GM18873 (cell line): ENCODE measurements around the gene B3GAT3.
"Not testable (repeated sequence)": the region's sequence is repeated elsewhere in the genome, so short reads cannot be mapped to it uniquely, and the experiment has no call there.

ENCODE experiments used
- ATAC-seq: cut with Tn5 transposase; IDR thresholded peaks from one replicate; pipeline ENCODE4 v1.9.1; 2021; ENCODE audit warnings: mild to moderate bottlenecking, moderate library complexity, moderate number of reproducible peaks; ENCODE audit not compliant: unreplicated experiment, low FRiP score

Gene B3GAT3

DNA sequence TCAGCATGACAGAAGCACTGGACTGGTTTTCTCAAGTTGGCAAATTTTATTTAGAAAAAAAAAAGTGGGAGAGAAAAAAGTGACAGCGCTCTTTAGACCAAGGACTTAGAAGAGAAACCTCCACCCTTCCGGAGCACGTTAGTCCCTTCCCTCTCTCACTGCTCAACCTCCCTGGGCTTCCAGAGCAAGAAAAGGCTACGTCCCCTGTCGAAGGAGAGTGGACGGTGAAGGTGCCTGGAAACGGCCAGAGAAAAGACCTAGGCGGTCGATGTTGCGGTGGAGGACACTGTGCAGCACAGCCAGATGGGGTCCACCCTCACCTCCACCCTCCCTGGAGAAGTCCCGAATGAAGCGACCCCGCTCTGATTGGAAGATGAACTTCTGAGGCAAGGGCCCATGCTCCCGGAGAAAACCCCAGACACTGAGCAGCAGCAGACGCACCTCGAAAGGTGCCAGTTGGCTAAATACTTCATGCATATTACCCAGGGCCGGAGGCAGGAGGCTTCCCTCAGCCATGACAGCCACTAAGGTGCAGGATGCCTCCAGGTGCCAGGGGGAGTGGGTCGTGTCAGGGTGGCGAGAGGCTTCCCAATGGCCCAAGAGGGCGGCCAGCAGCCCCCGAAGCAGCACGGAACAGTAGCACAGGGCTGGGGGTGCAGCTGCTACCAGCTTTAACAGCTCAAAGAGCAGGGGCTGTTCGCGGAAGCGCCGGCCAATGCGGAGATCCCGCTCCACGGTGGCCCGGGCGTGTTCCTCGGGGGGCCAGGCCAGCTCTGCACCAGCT, 25.2 kb upstream of the B3GAT3 start:
- ATAC-seq: no peak

DNA sequence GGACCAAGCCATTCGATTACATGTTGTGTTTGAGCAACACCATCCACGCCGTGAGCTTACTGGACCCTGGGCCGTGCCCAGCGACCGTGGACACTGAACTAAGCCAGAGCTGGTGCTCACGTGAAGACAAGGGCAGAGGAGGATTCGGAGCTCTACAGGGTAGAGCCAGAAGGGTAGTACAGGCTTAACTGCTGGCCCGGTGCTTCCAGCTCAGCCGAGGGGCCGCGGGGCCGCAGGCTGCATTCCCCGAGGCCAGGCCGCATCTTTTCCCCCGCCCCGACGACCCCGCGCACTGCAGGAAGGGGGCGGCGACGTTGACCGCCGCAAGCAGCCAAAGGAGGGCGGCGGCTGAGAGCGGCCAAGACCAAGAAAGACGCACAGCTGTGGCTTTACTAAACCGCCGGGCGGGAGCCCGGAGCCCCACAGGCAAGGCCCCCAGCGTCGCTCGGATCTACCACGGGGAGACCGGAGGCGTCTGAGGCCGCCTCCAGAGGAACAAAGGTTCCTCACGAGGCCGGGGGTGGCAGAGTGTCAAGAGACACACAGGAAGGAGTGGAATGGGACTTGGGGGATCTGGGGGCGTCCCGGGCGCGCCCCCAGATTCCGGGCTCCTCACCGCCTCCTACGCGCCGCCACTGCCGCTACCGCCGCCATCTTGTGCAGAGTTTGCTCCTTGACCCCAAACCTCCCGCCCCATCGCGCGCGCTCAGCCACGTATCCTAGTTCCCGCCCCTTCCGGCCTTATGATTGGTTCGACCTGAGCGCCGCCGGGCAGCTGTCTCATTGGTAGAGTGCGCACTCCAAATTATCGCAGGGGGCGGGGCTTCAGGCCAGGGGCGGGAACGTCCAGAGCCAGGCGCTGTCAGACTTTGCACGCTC, 24.4 kb upstream of the B3GAT3 start, which contains the start of gene GANAB:
Gene GANAB, minus strand, starts transcription at position 668 of the 879 bp plus-strand sequence. Its CDS starts 14 bp downstream, at position 654.
- ATAC-seq: peak; percentile 71

DNA sequence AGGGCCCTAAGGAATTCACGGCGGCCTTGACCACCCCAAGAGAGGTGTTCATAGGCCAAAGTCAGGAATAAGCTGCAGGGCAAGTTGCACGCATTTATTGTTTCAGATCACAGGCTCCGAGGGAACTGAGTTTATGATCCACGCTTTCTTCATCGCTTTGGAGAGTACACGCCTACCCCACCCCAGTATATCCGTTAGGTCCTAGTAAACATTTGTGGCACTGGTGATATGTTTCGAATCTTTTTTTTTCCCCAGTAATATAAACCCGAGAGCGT, 23.8 kb upstream of the B3GAT3 start:
- ATAC-seq: no peak

DNA sequence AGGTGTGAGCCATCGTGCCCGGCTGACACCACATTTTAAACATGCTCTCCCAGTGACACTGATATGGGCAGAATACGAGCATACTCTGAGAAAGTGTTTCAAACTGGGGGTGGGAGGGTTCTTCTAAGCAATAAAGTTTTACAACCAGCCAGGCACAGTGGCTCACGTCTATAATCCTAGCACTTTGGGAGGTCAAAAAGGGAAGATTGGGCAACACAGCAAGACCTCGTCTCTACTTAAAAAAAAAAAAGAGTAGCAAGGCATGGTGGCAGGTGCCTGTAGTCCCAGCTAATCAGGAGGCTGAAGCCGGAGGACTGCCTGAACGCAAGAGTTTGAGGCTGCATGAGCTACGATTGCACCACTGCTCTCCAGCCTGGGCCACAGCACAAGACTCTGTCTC, 22.4 kb upstream of the B3GAT3 start:
- no peak for ATAC-seq

DNA sequence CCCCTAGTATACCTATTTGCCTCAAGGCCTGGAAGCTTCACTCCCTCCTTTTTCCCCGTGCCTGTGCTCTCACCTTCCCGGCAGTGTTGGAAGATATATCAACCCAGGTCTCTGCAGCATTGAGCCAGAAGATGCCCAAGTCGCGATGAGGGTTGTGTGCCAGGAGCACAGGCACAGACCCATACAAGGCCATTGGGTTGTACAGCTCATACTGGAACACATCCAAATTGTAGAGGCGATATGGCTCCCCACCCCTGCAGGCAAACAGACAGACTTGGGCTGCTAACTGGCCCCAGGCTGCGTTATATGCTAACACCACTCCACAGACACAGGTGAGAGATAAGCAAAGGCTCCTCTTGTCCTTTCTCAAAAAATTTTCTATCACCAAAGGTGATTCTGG, 10.7 kb upstream of the B3GAT3 start:
- ATAC-seq: no peak

DNA sequence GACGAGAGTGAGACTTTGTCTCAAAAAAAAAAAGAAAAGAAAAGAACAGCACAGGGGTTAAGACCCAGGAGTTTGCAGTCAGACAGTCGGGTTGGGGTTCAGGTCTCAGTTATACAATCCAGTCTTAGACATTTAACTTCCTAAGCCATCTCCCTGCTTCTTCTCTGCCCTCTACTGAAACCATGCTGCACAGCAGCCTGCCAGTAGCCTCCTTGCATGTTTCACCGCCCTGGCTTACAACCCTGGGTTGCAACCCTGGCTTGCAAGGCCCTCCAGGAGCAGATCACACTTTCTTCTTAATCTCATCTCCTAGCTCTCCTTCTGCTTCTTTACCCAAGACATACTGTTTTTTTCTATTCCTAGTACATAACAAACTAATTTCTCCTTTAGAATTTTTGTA, 5.9 kb upstream of the B3GAT3 start:
- no peak for ATAC-seq

DNA sequence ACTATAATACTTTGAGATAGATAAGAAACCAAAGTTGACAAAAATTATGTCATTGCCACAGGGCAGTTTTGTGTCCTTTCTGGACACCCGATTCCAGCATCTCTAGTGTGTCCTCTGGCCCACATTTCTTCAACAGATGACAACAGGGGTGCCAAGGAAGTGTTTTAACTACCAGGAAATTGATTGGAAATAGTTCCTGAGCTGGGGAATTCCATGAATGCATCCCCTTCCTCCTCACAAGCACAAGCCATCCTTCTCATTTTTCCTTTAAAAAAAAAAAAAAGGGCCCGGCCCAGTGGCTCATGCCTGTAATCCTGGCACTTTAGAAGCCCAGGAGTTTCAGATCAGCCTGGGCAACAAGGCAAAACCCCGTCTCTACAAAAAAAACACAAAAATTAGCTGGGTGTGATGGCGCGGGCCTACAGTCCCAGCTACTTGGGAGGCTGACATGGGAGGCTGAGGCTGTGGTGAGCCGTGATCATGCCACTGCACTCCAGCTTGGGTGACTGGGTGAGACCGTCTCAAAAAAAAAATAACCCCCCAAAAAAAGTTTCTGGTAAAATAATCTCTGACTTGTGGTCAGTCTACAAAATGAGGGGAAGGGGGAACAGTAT, 797 bp upstream of the B3GAT3 start:
- ATAC-seq: no peak

DNA sequence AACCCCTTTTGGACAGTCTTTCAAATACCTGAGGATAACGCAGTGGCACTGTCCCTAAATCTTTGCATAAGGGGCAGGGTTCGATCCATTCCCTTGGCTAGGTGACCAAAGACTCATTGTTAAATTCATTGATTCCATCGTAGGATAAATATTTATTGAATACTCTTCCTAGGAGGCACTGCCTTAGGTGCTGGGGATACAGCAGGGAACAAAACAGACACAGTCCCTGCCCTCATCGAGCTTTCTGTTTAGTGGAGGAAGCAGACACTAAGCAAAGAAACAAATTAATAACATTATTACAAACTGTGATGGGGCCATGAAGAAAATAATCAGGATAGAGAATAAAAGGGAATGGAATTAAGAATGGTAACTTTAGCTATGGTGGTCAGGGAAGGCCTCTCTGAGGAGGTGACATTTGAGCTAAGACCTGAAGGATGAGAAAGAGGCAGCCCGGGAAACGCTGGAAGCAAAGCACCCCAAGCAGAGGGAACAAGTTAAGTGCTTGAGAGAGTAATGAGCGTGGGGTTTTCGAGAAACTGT, 689 bp downstream of the B3GAT3 start:
- ATAC-seq: no peak

DNA sequence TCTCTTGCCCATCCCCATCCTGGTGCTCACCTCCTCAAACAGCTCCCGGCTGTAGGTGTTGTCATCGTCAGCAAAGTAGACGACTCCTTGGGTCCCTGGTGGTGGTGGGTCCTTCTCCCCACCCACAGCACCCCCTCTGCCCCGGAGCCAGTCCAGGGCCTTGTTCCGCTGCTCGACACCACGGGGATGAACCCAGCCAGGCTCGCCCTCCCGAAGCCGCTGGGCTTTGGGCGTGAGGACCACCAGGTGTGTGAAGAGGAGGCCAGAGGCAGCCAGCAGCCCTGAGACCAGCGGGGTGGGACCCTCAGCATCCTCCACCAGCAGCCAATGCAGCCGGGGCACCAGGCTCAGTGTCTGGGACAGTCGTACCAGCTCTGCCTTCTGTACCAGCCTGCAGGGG, 4.8 kb downstream of the B3GAT3 start:
- not testable (repeated sequence) for ATAC-seq

DNA sequence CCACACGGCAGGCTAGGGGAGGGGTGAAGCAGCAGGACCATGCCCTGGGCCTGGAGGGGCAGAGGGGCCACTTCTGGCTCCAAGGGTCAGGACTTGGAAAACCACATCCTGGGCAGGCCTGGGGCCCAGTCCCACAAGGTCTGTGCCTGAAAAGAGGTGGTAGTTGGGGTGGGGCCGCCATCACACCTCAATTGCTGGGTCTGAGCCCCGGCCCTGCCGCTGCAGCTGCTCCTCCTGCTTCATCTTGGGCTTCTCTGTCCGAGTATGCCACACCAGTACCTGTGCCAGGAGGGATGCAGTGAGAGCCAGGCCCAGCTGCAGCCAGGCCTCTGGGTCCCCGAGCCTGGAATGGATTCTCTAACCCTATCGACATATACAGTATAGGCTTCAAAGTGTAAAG, 6.3 kb downstream of the B3GAT3 start:
- ATAC-seq: no peak

DNA sequence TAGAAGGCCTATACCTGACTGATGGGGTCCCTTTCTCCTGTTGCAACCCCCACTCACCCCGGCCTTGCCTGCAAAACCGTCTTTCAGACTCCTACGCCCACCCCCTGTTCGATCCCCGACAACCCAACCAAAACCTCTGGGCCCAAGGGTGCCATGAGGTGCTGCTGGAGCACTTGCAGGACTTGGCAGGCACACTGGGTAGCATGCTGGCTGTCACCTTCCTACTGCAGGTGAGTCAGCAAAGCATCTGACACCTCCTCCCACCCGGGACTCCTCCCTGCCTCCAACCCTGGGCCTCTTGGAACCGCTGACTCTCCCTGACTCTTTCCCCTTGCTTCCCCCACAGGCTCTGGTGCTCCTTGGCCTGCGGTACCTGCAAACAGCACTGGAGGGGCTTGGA, 7.5 kb downstream of the B3GAT3 start:
- ATAC-seq: no peak

DNA sequence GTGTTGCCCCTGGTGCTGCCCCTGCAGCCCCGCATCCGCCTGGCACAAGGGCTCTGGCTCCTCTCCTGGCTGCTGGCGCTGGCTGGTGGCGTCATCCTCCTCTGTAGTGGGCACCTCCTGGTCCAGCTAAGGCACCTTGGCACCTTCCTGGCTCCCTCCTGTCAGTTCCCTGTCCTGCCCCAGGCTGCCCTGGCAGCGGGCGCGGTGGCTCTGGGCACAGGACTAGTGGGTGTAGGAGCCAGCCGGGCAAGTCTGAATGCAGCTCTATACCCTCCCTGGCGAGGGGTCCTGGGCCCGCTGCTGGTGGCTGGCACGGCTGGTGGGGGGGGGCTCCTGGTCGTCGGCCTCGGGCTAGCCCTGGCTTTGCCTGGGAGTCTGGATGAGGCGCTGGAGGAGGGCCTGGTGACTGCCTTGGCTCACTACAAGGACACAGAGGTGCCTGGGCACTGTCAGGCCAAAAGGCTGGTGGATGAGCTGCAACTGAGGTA, 8.5 kb downstream of the B3GAT3 start:
- ATAC-seq: no peak

DNA sequence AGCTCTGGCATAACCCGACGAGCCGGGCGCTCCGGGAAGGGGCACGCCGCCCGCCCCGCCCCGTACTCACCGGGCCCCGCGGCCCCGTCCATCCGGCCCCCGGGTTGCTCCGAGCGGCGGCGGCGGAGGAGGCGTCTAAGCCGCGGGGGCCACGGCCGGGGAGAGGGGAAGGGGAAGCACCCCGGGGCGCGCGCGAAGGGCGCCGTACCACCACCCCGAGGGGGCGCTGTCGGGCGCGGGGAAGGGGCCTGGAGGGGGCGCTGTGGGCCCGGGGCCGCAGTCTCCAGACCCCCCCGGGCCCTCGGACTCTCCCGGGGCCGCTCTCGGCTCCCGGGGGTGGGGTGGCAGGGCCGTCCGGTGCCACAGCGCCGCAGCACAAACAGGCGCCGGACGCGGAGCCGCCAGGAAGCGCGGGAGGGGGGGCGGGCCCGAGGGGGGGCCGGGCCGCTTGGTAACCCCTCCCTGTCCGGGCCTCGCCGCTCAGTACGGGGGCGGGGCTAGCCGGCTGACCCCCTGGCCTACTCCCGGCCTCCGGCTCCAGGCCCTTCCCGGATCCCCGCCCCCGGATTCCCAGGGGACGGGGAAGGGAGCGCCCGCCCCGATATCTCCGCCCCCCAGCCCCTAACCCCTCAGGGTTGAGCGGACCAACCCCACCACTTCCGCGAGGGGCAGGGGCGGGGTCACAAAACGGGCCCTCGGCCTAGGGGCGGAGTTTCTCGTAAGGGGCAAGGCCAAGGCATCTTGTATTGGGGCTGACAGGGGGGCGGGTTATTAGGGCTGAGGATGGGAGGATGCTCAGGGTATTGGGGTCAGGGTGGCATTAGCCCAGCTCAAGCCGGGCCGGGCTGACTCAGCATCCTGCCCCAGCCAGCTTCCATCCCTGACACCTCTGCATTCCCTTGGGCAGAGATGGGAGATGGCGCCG, 9.2 kb downstream of the B3GAT3 start, which contains the start of the genes EML3 and ROM1:
Gene EML3, minus strand, starts transcription at position 410 of the 925 bp plus-strand sequence. Its CDS starts 318 bp downstream, at position 92.
Gene ROM1, plus strand, starts transcription at position 892 of the 925 bp plus-strand sequence. Its CDS starts 25 bp downstream, at position 917.
- peak; percentile 41 for ATAC-seq

DNA sequence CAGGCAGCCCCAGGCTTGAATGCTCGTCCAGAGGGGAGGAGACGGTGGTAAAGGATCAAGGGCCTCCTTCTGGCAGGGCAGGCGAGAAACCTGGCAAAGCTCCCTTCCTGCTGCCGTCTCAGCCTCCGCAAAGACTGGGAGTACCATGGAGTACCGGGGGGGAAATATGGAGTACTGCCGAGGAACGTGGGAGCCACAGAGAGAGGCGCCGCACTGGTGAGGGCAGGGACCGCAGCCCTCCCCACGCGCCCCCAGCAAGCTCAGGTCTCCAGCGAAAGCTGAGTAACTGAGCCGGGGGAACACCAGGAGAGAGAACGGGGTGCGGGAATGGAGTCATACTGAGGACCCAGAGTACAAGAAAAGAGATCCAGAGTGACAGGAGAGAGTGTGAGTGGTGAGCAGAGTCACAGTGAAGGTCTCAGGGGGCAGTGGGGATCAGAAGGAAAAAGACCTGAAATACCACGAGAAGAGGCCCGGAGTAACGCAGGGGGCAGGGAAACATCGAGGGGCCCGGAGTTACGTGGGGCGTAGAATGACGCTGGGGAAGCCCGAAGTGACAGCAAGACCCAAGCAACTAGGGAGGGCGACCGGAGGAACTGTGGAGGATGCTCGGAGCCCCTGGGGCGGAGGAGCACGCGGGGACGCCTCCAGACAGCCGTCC, 10.0 kb downstream of the B3GAT3 start:
- ATAC-seq: peak; percentile 9

DNA sequence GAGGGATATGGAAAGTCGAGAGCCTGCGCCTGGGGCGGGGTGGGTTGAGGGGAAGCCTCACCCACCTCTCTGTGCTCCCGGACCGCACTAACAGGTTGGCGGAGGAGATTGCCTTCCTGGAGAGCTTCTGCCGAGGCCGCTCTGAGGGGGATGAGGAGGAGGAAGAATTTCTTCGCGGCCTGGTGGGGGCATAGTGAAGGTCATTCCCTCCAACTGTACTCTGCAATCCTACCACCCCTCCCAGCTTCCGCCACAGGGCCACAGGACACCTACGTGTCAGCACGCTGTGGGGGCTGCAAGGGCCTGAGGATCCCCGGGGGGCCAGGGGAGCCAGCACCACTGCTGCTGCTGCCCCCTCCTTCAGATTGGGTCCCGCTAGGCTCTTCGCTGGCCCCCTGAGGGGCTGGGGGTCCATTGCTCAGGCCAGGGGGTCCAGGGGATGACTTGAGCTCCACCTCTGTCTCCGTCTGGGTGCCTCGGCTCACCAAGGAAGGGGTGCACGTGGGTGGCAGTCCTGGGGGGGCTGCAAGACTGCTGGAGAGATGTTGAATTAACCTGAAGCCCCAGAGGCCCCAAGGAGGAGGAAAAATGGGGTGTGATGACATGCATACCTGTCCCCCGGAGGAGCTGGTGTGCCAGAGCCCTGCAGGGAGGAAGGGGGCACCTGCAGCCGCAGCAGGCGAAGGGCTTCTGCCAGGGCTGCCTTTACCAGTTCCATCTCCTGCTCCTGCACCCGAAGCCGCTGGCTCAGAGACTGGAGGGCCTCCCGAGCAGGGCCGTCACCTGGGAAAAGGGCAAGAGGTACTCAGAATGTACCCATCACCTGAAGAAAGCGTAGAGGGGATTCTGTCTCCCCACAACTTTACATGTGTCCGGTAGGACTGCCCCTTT, 10.7 kb downstream of the B3GAT3 start:
- no peak for ATAC-seq

DNA sequence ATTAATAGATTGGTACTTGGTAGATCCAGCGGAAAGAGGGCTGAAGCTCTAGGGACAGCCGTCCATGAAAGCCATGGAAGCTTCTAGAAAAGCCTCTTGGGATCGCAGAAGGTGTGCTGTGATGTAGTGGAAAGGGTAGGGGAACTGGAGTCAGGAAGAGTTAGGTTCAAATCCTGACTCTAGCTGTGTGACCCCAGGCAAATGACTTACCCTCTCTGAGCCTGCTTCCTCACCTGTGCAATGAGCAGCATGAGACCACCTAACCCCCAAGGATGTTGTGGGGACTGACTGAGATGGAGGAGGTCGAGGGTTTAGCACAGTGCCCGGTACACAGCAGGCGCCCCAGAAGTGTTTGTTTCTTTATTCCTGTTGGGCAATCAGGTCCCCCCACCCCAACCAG, 11.4 kb downstream of the B3GAT3 start:
- ATAC-seq: no peak

DNA sequence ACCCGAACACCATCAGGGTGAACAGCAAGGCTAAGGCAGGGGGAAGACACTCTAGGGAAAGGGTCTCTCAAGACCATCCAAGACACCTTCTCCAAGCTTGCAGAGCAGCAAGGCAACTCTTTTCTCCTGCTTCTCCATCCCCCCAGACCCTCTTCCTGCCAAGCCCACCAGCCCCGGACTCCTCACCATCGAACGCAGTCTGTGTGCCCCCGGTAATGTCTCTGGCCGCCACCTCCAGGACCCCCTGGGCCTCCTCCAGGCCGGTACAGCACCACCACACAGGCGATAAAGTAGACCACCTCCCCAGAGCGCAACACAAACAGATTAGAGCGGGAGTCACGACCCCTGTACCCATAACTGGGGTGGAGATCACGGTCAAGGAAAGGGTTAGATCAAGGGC, 13.0 kb downstream of the B3GAT3 start:
- no peak for ATAC-seq

DNA sequence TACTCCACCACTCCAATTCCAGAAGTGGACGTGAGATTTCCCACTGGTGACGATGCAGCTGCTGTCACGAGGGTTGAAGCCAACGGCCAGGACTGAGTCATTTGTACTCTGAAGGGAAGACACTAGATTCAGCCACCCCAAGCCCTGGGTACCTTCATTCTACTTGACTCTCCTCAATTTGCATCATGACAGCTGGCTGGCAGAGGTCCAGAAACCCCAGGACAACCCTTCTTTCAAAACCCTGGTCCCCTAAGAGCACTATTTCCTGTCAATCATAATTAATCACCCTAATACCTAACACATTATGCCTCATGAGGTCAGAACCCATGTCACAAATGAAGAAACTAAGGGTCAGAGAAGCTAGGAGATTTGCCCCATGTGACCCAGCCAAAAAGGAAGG, 14.1 kb downstream of the B3GAT3 start:
- no peak for ATAC-seq
